LHCN-M2 (cell line): ENCODE measurements around the gene CYTH1. TPM values are rescaled to one million over a fixed set of nuclear protein-coding genes. Genes with fewer than 3 reads are reported as not detected.
A peak's percentile ranks its signal among the peaks of the same experiment; 100 is the strongest.
"Not testable (repeated sequence)": the region's sequence is repeated elsewhere in the genome, so short reads cannot be mapped to it uniquely, and the experiment has no call there.

Experiments
- DNase-seq: peaks from one replicate; pipeline ENCODE4 v3.0.0-alpha.2; 2012; ENCODE audit warnings: low read depth
- total RNA-seq: library from RNA; depleted of rRNA; stranded (reverse); fragments of >200 nt; gene quantifications from 2 replicates; pipeline ENCODE4 v1.2.3, GENCODE V29; 2014

The CYTH1 gene
- total RNA-seq, 1 experiment from 2014 or later = 26.1 TPM

DNA sequence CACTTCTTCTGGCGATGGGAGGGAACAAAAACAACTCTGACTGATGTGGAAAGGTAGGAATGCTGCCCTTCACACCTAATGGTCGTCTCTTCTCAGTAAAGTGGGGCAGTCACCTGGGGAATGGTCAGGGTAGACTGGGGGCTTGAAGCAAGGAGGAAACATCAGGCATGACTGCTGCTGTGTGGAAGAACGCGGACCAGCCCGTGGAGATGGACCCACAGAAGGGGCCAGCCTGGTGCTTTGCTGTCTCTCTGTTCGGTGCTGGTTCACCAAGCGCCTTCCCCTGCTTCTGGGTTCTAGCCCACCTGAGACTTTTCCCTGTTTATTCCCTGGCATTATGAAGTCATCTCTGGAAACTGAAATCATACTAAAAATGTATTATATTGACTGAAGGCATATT, 108.7 kb downstream of the CYTH1 start:
- DNase-seq = no peak

DNA sequence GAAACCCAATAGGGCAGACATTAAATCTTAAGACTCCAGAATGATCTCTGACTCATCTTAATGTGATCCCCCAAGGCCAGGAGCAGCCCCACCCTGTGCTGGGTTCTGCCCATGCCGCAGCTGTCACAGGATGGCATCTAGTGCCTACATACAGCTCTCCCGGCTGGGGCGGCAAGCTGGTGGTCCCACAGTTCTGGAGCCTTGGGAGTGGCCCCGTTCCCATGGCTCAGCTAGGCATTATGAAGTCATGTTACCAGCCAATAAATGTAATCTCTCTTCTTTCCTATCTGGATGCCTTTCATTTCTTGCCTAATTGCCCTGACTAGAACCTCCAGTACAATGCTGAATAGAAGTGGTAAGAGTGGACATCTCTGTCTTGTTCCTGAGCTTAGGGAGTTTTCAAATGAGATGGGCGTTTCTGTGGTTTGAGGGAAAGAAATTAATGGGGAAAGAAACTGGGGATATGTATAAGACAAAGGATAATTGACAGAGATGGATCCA, 109.2 kb downstream of the CYTH1 start:
- peak; percentile 92 for DNase-seq

DNA sequence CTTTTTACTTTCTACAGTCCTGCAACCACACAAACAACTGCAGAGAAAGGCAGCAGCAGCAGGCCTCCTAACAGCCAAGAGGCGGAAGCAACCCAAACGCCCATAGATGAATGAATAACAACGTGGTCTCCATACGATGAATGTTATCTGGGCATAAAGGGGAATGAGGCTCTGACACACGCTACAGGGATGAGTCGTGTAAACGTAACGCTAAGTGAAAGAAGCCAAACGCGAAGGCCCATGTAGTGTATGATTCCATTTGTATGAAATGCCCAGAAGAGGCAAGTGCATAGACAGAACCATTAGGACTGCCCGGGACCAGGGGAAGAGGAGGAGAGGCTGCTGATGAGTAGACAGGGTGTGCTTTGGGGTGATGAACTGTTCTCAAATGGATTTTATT, 110.1 kb downstream of the CYTH1 start:
- DNase-seq = no peak

DNA sequence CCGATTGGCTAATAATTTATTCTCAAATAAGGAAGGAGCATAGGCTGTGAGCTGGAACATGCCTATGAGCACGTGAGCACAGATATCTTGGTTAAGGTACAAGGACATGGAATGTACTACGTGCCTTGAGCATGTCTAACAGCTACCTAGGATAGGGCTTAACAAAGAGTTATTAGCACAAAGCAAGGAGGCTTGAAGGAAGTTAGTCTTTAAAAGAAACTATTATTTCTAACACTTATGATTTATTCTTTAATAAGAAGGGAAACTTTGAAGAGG, 110.4 kb downstream of the CYTH1 start:
- DNase-seq = not testable (repeated sequence)

DNA sequence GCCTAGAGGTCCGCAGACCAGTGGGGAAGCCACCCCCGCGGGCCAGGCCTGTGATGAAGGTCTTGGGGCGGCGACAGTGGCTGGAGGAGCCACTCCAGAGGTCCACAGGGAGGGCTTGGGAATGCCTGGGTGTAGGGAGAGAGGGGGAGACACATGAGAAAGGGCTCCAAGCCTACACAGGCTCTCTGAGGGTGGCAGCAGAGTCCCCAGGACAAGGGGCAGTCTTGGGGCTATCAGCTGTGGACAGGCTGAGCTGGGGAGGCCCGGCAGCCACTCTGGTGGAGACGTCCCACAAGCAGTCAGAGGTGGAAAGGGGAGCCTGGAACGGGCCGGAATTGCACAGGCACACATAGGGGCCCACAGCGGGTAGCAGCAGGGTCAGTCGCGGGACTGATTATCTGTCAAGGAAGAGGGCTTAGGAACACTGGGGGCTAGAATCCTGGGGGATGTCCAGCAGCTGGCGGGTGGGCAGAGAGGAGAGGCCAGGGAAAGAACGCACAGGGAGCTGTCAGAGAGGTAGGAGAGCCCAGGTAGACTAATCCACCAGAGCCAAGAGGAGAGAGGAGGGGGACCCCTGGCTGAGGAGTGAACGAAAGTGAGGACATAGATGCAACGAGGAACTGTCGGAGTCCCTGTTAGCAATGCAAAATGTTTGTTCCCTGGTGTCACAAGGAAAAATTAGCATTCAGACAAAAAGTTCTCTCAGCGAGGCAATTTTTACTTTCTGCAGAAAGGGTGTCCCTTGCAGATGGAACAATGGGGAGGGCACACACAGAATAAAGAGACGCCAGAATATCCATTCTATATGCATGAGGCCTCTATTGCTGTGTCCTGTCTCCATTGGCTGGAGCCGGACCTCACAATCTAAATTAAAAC, 111.0 kb downstream of the CYTH1 start:
- no peak for DNase-seq

DNA sequence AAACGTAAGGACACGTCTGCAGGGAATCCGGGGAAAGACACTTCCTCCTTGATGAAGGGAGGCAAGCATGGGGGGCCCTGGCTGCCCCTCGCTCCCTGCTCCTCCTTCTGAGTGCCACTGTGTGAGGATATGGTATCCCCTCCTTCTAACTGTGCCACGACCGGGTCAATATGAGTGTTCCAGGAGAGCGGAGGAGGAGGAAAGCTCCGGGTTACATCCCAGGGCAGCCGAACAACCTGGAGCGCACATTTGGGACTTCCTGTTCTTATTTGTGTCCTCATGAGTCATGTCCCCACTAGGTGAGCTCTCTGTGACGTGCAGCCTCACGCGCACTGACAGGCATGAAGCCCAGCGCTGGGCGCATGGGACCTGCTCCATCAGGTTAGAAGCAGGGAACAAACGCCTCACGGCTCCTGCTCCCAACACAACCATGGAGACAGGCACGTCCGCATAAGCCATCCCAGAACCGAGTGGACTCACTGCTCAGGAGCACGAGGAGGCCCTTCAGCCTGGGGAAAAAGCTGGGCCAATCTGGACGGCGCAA, 112.0 kb downstream of the CYTH1 start:
- no peak for DNase-seq

DNA sequence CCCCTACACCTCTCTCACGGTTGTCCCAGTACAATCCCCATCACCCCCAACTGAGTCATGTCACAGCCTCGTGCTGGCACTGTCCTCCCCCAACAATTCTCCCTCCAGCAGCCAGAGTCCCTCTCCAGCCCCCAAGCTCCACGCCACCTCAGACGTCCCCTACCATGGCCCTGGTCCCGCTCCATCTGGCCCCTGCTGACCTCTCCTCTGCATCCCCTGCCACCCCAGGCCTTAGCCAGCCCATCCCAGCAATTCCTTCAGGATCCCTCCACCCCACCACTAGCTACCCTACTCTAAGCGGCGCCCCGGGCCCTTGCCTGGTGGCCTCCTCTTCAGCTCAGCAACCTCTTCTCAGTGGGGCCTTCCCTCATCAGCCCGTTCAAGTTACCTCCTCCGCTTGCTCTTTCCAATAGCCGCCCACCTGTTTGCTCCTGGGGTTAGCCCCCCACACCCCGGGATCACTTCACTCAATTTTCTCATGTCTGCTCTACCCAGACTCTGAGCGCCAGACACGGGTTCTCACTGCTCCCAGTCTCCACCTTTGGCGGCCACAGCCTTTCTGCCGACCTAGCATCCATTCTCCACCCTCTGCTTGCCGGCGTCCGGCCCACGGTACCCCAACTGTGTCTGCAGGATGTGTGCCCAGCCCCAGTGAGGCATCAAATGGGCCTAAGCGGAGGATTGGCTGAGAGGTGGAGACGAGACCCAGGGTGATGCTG, 112.7 kb downstream of the CYTH1 start:
- DNase-seq = no peak

DNA sequence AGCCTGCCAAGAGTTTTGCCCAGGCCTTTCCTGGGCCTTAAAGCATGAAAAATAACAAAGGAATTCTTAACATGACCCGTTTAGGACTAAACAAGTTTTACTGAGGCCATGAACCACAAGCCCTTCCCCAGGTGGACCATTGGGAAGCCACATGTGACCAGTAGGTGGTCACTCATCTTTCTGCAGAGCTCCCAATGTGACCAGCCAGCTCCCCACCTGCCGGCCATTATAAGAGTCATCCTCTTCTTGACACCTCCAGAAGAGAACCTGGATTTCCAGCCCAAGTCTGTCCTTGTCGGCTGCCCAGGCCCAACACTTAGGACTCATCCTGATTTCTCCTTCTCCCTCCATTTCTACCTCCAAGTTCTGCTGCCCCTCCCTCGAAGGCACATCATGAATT, 113.2 kb downstream of the CYTH1 start:
- DNase-seq = no peak

DNA sequence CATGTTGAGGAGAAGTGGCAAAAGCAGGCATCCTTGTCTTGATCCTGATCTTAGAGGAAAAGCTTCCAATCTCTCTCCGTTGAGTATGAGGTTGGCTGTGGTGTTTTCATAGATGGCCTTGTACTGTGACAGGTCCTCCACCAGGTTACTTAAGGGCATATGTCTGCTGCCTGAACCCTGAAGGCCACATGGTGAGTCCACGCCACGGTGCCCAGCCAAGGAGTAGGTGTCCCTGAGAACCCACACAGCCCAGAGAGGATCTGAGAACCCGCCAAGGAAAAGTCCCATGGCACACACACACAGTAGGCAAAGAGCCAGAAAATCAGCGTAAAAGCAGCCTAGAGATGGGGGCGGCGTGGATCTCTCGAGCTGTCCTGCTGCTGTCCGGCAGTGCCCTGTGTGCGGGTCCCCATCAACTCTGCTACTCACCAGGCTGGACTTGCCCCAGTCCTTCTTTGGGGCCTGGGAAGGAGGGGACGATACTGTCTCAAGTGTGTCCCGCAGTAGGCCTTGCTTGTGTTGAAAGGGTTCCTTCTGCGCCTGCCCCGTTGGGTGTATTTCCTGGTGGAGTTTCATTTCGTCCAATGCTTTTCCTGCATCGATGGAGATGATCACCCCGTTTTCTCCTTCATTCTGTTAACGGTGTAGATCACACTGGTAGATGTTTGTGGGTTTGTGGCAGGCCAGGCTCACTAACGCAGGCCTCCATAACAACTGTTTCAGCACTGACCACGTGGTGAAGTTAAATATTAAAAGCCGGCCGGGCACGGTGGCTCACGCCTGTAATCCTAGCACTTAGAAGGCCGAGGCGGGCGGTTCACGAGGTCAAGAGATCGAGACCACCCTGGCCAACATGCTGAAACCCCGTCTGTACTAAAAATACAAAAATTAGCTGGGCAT, 114.1 kb downstream of the CYTH1 start:
- no peak for DNase-seq

DNA sequence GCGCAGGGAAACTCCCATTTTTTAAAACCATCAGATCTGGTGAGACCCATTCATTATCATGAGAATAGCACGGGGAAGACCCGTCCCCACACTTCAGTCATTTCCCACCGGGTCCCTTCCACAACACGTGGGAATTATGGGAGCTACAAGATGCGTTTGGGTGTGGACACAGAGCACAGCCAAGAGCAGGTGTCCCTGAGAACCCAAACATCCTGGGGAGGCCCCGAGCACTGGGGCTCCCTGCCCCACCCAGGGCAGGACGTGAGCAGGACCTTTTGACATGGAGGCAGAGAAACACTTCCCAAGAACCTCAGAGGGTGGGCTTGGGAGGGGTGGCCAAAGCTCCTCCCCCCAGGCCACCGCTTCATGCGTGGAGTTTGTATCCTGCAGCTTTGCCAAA, 115.0 kb downstream of the CYTH1 start:
- DNase-seq = no peak

DNA sequence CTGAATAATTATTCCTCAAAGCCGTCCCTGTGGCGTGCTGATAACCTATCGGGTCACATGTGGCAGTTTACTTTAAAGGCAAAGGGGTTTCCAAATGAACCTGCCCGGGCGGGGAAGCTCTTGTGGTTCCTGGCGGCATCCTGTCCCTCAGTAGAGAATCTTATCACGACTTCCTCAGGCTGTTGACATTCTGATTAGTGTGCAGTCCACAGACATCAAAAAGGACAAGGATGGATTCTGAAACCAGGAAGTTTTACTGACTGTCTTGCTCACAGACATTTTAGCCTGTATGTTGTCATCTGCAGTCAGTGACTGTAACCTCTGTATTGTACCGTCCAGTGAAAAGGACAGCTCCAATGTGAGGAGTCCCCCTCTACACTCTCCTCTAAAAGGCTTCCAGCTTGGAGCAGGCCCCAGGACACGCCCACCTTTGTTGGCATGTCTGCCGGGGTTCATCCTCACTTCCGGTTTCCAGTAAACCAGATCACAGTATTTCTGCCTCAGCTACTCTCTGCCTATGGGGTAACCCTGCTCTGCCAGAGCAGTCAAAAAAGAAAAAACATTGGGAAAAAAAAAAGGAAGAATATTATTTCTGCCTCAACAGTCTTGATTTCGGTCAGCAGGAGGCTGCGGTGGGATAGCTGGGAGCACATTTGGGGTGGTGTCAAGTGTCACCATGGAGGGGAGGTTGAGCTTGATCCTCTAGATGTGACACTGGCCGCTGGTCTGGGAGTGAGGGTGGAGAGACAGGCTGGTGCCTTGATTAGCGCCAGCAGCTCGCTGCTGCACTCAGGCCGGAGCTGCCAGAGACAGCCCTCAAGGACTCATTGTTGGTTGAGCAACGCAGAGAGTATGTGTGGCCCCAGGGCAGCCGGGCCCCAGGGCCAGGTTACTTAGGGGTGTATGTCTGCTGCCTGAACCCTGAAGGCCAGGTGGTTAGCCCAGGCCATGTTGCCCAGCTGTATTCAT, 115.8 kb downstream of the CYTH1 start:
- no peak for DNase-seq

DNA sequence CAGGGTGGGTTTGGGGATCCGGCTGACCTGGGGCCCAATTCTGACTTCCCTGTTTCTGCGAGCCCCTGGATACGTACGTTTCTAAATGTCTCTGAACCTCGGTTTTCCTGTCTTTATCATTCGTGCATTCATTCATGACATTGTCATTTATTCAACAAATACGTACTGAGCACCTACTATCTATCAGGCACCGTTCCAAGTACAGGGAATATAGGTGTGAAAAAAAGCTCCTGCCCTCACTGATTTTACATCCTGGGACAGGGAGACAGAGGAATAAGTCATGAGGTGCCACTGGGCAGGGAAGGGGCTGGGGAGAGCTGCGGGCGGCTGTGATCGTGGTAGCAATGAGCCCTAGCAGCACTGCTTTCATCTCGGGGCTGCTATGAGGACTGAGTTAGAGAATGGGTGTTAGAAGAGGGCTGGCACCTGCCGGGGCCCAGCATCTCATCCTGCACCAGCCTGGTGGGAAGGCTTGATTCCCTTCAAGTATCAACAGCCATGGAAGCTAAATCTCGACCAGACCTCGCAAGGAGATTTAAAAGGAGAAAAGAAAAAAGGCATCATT, 116.6 kb downstream of the CYTH1 start:
- no peak for DNase-seq

DNA sequence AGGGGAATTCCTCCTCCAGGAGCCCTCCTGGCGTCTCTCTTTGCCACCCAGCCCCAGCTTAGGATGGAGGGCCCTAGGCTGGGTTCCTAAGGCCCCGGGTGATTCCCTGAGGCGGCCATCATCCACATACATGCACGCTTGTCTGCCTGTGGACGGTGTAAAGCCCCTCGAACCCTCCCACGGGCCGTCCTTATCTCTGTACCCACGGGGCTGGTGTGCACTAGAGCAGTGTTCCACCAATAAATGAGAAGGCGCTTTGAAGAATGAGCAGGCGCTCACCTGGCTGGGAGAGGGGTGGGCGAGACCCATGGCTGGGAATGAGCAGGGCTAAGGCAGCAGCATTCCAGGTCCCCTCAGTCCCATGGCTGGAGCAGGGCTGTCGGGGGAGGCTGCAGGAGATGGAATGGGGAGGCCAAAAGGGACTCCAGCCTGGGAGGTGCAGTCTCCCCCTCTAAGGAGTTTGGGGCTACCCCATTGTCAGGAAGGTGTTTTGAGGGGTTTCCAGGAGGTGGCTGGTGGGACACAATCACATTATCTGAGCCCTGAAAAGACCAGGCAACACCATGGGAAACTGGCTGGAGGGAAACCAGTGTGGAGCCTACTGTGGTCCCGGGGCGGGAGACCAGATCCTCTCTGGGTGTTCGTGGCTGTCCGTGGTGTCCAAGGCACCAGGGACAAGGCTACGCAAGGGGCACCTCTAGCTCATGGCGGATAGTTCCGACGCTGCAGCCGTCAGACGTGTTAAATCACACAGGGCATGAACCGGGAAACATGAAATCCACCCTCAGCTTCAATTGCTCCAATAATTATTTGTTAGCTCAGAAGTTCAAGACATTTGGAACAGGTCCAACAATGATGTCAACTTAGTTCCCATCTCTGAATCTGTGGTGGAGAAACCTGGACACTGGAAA, 117.3 kb downstream of the CYTH1 start:
- DNase-seq = no peak

DNA sequence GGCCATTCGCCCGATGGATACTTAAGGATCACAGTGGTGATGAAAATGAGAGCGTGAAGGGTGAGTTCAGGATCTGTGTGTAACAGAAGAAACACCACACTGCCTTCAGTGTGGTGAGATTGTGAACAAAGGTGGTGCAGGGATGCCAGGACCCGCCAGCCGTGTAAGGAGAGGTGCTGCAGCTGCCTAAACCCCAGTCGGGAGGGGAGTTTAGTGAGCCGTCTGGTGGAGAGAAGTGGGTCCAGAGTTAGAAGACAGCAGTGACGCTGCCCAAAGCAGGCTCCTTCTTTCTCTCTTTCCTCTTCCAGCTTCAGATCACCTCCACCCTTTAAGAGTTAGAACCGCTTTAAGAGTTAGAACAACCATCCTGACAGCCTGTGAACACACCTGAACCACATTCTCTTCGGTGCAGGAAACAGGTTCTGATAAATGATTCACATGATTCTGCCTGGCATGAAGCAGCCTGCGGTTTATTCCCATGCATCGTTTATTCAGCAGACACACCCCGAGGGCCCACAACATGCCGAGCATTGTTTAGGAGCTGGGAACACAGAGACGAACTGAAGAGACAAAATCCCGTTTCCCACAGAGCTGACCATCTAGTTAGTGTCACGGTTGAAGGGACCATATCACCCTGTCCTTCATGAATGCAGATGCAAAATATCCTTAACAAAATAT, 120.8 kb downstream of the CYTH1 start:
- peak; percentile 77 for DNase-seq

DNA sequence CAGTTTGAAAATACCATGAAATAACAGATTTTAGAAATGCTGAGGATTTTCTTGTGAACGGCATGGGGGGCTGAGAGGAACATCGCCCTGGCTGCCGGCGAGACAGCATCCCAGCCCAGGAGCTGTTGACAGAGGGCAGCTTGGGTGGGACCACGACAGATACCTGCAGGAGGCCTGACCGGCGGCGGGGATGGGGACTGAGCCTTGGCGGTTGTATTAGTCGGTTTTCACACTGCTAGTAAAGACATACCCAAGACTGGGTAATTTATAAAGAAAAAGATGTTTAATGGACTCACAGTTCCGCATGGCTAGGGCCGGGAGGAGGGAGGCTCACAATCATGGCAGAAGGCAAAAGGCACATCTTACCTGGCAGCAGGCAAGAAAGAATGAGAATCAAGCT, 122.5 kb downstream of the CYTH1 start:
- no peak for DNase-seq

DNA sequence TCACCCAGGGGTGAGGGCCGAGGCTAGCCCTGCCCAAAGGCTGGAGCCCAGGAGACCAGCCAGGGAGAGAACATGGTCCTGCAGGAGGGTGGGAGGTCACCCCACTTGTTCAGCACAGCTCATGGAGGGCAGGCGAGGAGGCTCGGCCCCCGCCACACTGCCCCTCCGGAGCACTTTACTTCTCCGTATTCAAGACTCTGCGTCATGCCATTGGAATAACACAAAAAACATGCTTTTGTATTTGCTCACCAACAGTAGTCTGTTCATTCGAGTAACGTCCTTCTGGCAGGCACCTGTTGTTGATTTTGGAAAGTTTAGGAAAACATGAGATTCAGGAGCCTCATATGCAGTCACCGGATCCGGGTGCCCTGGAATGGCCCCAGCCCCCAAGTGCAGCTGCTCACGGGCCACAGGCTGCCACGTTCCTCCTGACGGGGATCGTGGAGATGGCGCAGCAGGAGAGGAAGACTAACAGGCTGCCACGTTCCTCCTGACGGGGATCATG, 123.7 kb downstream of the CYTH1 start:
- DNase-seq = peak; percentile 98

DNA sequence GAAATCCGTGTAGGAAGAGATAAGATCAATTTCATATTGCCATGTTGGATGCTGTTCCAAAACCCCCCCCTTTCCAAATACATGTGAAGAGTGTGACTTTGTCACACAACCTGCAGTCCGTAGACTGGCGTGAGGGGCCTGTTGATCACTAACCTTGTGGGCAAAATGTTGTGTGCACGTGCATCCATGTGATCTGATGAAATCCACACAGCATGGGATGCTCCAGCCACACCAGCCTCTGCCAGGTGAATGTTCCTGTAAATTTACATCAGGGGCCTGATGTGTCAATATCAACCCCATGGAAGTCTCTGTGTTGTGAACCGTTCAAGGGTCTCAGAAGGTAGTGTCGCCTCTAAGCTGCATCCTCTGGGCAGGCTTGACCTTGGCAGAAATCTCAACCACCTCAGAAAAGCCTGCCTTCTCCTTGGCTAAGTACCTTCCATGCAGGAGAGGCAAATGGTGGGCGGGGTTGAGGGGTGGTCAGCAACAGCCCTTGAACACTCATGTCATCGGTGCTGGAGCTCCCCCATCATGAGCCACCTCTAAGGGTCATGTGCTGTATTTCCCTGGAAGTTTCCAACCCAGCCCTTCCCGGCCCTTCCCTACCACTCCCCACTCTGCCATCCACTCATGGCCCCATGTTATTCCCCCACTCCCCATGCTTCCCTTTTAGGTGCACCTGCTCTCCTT, 126.7 kb downstream of the CYTH1 start:
- DNase-seq = no peak

DNA sequence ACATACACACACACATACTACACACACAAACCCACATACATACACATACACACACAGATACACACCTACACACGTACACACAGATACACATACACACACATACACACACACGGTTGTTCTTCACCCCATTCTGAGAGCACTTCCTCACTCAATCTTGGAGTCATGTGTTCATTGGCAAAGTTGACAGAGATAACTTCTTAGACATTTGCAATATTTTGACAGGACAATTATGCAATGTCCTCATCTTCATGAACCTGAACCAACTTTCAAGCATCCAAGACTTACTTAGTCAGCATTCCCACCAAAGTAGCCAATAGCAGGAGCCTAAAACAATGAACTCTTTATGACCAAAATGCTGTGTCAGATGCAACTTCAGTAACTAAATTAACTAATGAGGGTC, 127.7 kb downstream of the CYTH1 start:
- DNase-seq = no peak
